Activated CD8-positive, alpha-beta memory T cell treated with anti-CD3 and anti-CD28 coated beads, Interleukin-2, amount 50 U/mL, for 24 hours (primary cell): Measurements from ENCODE around the gene NPTXR.

Source experiments
- DNase-seq: peaks from one replicate; pipeline ENCODE4 v3.0.0-alpha.2; 2020; ENCODE audit errors: extremely low read depth

Gene NPTXR

GRCh38 chr22:38843657-38844314, at the start of gene NPTXR:
TSS of gene NPTXR (minus strand) at chr22:38844028.
- no peak for DNase-seq

- DNase-seq, result no peak
Measured at GRCh38 chr22:38891256-38891655, 47.4 kb upstream of the NPTXR start.

- DNase-seq, result no peak
Measured at GRCh38 chr22:38890377-38890776, 46.5 kb upstream of the NPTXR start.

- no peak for DNase-seq
Measured at GRCh38 chr22:38886333-38886732, 42.5 kb upstream of the NPTXR start.

GRCh38 chr22:38882972-38883622, 39.3 kb upstream of the NPTXR start:
- no peak for DNase-seq

GRCh38 chr22:38881997-38882879, 38.4 kb upstream of the NPTXR start:
- DNase-seq, result no peak

- no peak for DNase-seq
Measured at GRCh38 chr22:38881464-38881871, 37.6 kb upstream of the NPTXR start.

- no peak for DNase-seq
Measured at GRCh38 chr22:38879961-38880360, 36.1 kb upstream of the NPTXR start.

- DNase-seq, result no peak
Measured at GRCh38 chr22:38879108-38879729, 35.4 kb upstream of the NPTXR start.

- no peak for DNase-seq
Measured at GRCh38 chr22:38878001-38878400, 34.2 kb upstream of the NPTXR start.

GRCh38 chr22:38874529-38875222, 30.8 kb upstream of the NPTXR start:
- DNase-seq, result no peak

- peak; percentile 47 for DNase-seq
Measured at GRCh38 chr22:38873469-38874411, 29.9 kb upstream of the NPTXR start.

GRCh38 chr22:38872831-38873248, 29.0 kb upstream of the NPTXR start:
- no peak for DNase-seq

GRCh38 chr22:38872172-38872830, 28.5 kb upstream of the NPTXR start, which contains the start of gene CBX6:
TSS of gene CBX6 (minus strand) at chr22:38872216. CDS start at chr22:38872190, 26 bp downstream.
- peak; percentile 80 for DNase-seq

GRCh38 chr22:38871360-38872171, 27.7 kb upstream of the NPTXR start:
- DNase-seq, result no peak

- no peak for DNase-seq
Measured at GRCh38 chr22:38870791-38871359, 27.0 kb upstream of the NPTXR start.

- DNase-seq, result peak; percentile 67
Measured at GRCh38 chr22:38870312-38870741, 26.5 kb upstream of the NPTXR start.

- DNase-seq, result no peak
Measured at GRCh38 chr22:38869663-38870062, 25.8 kb upstream of the NPTXR start.
